Eye (tissue), 1 donor: ENCODE results near the gene ANXA11.

Experiments
- DNase-seq: peaks from one replicate; pipeline ENCODE4 v3.0.0-alpha.2; 2015

Gene ANXA11

DNA sequence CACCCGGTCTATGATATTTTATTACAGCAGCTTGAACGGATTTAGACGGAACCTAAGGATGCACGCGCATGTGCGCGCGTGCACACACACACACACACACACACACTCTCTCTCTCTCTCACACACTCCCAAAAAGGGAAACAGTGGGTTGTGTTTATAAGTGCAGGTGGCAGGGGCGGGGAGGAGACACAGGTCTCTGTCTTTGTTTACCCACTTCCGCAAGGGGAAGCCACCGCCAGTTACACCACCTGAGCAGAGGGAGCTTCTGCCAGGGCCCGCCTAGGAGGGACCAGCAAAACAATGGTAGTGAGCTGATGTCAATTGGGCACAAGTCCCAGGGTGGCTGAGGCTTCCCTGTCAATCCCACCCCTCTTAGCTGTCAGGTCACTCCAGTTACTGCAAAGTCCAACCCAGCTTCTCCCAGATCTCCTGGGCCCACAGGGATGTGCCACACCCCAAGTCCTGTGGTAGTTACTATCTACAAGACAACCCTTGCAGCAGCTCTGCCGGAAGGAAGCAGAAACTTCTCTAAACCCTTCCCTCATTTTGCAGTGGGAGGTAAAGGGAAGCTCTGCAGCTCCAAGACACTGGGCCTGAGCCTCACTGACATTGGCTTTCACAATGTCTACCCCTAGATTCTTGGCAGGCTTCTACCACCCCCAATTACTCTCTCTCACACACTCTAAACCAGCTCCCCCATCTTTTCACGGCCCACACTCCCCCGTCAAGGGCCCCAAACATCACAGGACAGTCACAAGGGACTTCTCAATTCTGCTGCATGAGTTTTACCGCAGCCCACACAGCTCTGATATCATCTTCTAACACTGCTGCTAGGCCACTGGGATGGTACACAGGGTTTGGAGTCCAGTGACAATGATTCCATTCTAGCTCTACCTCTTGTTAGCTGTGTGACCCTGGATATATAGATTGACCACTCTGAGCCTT lies 17.6 kb downstream of the ANXA11 start:
- DNase-seq = no peak

DNA sequence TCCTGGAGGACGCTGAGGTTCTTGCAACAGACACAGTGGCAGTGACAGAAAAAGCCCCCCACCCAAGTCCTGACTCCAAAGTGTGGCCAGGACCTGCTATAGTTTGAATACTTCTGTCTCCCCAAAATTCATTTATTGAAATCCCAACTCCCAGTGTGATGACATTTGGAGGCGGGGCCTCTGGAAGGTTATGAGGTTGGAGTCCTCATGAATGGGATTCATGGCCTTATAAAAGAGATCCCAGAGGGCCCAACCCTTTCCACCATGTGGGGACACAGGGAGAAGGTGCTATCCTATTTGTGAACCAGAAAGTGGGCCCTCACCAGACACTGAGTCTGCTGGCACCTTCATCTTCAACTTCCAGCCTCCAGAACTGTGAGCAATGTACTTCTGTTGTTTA lies 18.3 kb downstream of the ANXA11 start:
- DNase-seq = no peak

DNA sequence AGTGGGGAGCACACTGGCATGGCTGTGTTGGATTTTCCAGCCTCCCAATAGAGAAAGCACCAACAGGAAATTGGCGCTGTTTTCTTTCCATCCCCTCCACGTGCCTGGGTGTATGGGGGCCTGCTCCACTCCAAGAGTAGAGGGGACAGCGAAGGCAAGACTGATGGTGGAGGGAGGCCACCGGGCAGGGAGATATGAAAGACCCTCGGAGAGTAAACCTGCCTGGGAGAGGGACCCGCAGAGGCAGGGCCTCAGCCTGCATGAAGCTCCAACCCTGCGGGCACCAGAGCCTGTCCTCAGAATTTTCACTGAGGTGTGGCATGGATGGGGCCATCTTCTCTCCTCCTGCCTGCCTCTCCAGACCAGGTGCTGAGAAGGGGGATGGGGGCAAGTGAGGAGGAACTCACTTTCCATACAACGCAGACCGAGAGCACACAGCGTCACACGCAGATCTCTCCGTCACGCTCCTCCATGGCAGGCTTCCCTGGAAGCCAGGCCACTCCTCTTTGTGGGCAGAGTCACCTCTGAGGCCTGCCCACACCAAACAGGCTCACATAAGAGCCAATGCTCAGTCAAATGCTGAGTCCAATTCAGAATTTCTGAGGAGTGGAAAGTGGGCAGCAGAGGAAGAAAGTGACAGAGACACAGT lies 18.8 kb downstream of the ANXA11 start:
- no peak for DNase-seq

DNA sequence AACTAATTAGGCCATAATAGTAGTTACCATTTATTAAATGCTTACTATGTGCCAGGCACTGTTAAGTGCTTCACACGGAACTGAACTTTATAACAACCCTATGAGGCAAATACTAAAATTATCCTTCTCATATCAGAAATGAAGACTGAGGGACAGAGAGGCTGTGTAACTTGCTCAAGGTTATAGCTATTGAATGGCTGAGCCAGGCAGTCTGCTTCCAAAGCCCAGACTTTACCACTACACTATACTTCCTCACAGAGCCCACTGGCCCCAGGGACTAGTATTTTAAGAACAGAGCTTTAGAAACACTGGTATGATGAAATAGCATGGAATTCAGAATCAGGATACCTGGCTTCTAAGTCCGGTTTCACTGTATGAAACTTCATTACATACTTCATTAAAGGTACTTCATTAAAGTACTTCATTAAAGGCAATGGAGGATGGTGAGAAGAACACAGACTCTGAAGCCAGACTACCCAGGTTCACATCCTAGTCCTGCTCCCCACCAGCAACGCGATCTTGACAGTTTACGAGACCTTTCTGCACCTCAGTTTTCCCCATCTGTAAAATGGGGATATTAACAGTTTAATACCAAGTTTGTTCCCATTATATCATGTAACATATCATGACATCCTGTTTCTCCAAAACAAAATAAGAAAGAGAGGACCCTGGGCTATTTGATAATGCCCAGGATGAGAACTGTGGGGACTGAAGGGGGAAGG lies 19.6 kb downstream of the ANXA11 start:
- no peak for DNase-seq

DNA sequence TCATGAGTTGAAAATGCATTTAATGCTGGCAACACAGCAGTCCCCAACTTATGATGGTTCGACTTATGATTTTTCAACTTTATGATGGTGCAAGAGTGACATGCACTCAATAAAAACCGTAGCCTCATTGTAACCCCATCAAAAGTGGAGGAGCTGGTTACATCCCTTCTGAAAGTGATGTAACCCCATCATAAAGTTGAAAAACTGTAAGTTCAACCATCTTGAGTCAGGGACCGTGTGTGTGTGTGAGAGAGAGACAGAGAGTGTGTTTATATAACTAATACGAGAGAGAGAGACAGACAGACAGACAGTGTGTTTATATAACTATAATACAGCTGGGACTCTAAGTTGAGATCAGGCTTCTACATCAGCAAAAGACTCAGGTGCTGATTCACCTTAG lies 21.0 kb downstream of the ANXA11 start:
- DNase-seq = no peak

DNA sequence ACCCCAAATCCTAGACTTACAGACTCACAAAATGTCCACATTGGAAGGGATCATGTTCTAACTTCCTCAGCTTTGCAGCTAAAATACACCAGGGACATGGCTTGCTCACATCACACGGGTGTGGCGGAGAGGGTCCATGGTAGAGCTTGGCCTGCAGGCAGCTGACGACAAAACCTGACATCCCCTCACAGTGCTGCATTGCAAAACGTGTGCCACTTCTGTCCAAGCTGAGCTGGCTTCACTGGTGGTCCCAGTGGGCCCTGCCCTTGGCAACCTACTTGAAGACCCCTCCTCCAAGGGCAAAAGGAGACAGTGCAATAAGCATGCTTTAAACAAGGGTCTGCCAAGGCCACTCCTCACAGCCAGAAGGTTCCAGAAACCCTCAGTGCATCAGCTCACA lies 21.9 kb downstream of the ANXA11 start:
- DNase-seq = no peak

DNA sequence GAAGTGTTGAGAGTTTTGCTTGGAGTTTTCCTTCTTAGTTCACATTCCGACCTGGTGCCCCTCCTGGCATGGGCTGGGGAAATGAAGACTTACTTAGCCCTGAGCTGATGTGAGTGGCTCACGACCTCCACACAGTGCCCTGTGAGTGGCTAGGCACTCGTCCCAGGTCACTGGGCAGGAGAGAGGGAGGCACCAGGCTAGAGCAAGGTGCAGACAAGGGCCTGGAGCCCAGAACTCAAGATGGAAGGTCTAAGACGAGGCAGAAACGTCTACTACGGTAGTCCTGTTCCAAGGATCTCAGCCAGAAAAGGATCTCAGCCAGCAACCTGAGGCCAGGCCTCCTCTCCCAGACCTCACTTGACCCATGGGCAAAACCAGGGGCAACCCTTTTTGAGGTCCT lies 22.4 kb downstream of the ANXA11 start:
- no peak for DNase-seq

DNA sequence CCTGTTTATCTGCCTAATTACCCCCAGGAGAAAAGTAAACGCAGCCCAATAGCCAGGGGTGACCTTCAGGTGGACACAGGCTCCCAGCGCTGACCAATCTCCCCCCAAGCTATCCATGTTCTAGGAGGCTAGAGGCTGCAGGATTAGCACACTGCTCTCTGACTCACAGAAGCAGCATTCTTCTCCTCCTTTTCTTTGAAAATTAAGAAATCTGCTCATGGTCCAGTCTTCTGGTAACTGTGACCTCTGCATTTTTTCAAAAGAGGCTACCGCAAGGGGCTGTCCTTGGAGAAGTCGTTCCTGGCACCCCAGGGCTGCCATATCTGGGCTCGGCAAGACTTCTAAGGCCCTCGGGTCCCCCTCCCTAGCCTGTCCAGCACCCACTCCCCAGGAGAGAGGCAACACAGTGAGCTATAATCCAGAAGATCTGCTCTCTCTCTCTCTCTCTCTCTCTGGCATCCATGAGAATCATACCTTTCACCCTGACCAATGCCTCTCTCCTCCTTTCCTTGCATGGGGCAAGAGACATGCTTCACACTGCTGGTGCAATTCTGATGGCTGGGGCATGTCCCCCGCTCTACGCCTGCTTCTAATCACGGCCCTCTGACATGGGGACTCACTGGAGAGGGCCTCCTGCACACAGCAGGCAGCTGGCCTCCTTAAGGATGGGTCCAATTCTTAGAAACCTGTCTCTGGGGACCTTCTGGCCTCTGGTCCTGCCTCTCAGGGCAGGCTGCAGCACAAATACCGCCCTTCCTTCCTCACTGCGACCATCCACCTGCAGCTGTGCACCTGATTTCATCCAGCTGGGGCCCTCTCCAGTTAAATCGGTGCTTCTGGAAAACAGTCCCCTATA lies 27.3 kb downstream of the ANXA11 start:
- no peak for DNase-seq

DNA sequence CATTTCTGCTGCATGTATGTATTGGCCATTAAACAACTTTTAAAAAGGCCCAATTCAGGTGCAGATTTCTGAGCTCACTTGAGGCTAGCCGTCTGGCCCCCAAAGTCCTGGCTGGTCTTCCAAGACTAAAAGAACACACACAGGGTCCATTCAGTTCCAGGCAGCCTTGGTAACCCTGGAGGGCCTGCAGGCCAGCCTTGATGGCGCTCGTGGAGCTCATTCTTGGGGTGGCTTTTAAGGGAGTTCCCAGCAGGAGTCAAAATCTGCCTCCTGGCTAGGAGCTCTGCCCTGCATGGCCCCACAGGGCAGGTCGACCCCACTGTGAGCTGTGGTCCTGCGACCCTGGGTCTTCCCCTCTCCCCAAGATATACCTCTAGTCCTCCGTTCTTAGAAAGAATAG lies 28.8 kb downstream of the ANXA11 start:
- no peak for DNase-seq

DNA sequence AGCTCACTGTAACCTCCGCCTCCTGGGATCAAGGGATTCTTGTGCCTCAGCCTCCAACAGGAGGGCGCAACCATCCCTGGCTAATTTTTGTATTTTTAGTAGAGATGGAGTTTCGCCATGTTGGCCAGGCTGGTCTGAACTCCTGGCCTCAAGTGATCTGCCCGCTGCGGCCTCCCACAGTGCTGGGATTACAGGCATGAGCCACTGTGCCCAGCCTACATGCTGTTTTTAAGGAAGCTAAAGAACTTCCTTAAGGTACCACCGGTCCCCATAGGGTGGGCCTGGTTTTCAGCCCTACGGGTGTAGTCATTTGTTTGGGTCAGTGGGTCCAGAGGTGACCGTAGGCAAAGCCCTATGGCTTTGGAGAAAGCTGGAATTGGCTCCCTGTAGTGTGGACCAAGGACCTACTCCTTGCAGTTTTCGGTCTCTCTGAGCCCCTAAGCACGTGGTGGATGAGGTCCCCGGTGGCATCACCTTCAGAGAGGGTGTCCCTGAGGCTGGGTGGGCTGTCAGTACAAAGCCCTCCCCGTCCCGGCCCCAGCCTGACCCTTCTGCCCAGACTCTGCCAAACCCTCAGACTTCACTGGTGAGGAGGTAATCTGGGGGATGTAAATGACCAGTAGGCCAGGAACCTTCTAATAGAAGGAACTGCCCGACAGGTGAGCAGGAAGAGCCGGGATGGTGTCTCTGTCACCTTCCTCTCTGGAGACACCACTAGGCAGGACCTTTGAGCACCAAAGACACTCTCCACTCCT lies 30.5 kb downstream of the ANXA11 start:
- DNase-seq = no peak

DNA sequence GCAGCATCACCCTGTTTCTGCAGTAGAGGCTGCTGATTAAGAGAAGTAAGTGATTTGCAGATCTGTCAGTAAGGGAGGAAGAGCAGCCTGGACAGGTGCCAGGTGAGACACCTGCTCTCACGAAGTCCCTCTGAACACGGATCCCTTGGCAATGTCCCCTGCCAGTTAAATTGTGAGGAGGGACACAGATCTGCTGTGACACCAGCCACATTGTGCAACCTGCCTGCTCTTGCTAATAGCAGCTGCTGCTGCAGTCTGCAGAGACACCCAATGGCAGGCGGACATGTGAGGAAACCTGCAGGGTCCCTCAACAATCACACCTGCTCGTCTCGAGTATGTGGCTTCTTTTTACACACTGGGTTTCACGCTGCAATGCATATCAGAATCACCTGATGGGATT lies 31.9 kb downstream of the ANXA11 start:
- no peak for DNase-seq

DNA sequence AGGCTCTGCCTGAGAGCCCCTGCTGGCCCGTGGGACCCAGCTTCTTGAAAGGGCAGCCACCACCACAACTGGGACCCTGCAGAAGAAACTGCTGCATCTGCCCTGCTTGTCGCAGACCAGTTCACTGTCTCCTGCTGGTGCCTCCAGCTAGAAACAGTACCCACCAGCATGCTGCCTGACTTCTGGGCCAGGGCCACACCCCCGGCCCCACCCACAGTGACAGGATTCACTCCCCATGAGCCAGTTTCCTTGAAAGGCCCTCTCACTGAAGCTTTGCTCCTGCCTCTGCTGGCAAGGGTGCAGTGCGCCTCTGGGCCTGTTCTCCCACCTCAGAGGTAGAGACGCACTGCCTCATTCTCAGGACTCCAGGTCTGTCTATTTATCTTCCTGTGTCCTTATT lies 32.4 kb downstream of the ANXA11 start:
- DNase-seq = no peak

DNA sequence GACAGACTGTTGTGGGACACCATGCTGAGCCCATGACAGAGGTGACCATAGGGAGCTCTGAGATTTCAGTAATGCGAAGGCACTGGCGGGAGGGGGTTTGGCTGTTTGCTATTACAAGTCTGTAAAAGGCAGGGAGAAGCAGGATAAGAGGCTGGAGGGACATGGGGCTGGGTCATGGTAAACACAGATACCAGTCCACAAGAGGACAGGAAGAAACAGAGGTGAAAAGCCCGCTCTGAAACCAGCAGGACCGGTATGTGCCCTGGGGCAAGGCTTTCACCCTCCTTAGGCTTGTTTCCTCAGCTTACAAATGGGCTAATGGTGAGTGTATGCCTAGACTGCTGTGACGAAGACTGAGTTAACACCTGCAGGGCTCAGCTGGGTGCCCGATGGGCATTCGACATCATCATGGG lies 34.1 kb downstream of the ANXA11 start:
- DNase-seq = no peak

DNA sequence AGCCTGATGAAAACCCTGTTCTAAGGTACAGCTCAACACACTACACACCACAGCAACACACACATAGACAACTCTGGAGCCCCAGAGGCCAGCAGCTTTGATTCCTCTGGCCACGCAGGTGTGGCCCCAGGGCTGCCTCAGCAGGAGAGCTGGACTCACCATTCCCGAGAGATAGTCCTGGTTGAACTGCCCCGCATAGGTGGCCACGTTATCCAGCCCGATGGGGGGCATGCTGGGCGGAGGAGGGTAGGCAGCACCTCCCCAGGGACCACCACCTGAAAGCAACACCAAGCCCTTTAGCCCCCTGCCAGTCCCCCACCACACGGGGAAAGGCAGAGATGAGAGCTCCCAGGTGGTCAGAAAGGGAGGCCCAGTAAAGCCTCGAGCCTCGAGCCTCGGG lies 34.7 kb downstream of the ANXA11 start:
- no peak for DNase-seq

DNA sequence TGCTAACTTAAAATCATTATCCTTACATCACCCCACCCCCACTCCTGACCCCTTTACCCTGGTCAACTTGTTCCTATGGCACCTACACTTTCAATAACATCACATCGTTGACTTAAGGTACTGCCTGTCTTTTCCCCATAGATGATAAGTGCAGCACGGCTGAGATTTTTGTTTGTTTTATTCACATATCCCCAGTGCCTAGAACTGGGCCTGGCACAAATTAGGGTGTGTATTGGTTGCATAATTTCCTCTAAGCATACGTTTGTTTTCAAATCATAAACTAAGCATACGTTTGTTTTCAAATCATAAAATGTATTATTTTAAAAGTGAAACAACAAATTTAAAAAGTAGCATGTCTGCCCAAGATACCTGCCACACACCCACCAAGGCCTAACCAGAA lies 35.3 kb downstream of the ANXA11 start:
- DNase-seq = no peak

DNA sequence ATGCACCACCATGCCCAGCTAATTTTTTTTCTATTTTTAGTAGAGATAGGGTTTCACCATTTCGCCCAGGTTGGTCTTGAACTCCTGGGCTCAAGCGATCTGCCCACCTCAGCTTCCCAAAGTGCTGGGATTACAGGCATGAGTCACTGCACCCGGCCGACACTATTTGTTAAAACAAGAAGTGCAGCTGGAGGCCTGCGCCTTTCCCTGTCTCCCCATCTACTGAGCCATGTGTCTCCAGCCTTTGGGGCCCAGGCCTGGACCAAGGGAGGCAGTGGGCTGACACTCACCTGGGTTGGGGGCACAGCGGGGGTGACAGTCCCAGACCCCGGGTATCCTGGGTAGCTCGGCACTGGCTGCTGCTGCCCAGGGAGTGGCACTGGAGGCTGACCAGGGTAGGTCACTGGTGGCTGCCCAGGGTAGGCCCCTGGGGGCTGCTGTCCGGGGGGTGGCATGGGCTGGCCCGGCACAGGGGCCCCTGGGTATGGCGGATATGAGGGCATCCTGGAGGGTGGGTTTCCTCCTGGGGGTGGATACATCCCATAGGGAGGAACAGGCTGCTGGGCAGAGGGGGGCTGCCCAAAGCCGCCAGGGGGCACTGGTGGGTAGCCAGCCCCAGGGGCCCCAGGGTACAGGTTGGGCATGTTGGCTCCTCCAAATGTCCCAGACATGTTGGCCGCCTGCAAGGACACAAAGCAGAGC lies 36.5 kb downstream of the ANXA11 start:
- DNase-seq = no peak

DNA sequence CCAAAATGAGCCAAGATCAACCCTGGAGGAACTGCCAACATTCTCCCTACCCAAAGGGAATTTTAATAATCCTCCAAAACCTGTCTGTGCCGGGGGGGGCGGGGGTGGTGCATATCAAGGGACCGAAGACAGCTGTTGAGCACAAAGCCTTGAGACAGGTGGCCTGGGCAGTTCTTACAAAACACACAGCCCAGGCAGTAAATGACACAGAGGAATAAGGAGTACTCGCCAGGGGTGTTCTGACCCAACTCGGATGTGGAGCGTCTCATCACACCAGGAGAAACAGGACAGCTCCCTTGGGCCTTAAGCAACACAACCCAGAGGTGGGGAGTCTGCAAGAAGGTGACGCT lies 37.2 kb downstream of the ANXA11 start:
- DNase-seq = no peak

DNA sequence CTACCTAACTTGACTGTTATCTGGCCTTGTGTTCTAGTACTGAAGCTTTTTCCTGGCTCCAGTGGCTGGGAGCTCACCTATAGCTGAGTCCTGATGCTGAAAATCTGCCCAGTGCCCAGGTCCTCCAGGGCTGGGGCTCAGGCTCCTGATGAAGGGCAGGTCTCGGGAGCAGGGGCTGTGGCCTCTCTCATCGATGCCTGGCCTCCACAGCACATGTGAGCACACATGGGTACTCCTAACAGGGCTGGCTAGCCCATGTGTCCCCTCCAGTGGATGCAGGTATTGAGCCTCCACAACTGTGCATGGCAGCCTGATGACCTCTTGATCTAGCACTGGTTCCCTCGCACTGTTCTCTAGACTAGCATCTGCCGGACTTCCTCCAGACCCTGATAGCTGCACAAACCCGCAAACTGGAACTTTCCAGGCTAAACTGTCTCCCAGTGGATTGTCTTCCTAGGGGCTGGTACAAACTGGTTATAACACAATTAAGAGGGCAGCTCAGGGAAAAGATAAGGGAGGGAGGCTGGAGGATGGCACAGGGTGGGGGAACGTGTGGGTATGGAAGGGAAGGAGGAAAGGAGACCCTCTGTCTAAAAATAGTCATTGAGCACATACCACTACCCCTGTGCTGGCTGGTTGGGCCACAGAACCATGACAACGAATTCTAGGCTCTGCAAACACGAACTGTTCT lies 37.7 kb downstream of the ANXA11 start:
- DNase-seq = no peak

DNA sequence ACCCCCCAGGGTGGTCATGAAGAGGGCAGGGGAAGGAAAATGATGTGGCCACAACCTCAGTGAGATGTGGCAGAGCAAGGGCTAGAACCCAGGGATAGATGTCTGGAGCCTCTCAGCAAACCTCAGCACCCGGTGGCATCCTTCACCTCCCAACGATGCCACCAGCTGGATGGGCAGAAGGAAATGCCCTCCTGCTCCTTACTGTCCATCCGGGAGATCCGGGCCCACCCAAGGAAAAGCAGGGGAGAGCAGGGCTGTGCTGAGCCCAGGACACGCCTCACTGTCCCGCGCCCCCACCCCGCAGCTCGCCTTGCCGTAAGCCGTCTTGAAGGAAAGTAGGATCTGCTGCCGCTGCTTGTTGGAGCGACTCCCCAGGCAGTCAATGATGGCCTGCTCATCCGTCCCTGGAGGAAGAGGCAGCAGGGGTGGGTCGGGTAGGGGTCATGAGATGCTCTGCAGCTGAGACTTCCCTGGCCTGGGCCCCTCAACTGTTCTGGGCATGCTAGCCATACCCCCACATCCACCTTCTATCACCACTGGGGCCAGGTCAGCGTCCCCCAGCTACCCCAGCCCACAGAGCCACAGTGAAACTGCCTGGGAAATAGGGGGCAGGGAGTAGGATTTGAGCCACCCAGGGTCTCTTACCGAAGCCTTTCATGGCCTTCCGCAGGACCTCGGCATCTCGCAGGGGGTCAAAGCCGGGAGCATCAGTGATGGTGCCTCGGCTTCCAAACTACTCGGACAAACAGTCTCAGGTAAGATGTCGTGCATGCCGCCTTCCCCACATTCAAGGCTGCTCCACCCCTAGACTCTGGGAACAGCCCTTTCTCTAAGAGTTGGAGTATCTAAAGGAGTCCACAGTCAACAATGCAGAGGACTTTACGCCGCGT lies 38.5 kb downstream of the ANXA11 start:
- DNase-seq = no peak

DNA sequence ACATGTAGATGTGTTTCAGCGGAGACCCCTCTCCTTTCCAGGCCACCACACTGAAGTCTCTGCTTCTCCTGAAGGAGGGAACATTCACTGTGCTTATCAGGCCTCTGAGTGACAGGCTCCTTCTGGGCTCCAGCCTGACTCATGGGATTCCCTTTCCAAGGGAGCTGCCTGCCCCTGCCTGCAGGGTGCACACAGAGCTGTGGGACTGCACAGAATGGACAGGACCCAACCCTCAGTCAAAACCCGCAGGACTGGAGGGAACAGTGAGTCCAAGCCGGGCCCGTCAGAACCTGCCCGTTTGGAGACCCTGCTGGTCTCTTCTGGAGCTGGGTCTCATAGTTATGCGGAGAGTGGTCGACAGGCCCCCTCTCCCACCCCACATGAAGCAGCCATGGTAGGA lies 40.2 kb downstream of the ANXA11 start:
- DNase-seq = no peak
